HG03175 (cell line): ENCODE data around the gene CDK11B.
"Not testable (repeated sequence)": the region's sequence is repeated elsewhere in the genome, so short reads cannot be mapped to it uniquely, and the experiment has no call there.

Experiments
- ATAC-seq: cut with Tn5 transposase; IDR thresholded peaks from one replicate; pipeline ENCODE4 v1.9.1; 2021; ENCODE audit warnings: mild to moderate bottlenecking, moderate library complexity; ENCODE audit not compliant: unreplicated experiment

The CDK11B gene

DNA sequence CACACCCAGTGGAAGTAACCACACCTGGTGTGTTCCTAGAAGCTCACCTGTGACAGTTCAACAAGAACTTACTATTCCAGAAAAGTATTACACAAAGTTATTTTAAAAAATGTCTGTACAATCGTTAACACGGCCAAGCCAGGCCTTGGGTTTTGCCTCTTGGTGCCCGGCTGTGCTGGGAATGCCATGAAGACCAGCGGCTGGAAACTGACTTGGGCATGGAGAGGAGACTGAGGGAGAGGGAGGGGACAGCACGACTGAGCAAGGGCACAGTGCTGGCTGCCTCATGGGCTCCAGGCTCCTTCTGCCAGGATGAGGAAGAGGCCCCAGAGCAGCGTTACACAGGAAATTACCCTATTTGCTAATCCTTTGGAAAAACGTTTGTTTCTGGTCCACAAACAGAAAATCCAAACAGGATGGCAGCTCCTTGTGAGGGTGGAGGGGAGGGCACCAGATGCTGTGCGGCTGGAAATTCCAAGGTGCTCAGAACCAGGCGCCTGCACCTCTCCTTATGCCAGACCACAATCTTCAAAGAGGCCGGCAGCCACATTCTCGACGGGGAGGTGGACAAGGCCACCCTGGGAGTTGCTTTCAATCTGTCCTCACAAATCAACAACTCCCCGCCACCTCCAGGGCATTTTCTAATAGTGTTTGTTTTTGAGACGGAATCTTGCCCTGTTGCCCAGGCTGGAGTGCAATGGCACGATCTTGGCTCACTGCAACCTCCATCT lies 4.2 kb upstream of the CDK11B start:
- ATAC-seq: not testable (repeated sequence)

GRCh38 chr1:1662392-1662791 lies 3.6 kb upstream of the CDK11B start:
- not testable (repeated sequence) for ATAC-seq

DNA sequence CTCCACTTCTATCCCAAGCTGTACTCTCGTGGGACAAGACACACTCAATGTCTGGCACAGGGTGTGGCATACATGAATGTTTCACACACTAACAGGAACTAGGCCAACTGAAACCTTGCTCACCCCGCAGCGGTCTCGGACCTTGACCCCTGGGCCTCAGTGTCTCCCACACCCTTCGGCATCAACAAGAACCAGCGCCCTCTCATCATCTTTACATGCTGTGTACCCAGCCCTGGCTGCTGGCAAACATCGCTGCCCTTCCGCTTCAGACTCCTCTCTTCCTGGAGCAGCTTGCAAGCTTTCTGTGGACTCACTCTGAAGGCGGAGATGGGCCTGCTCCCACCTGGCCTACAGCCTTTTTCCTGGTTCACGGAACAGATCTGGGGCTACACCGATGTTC lies 10.5 kb downstream of the CDK11B start:
- ATAC-seq: not testable (repeated sequence)

DNA sequence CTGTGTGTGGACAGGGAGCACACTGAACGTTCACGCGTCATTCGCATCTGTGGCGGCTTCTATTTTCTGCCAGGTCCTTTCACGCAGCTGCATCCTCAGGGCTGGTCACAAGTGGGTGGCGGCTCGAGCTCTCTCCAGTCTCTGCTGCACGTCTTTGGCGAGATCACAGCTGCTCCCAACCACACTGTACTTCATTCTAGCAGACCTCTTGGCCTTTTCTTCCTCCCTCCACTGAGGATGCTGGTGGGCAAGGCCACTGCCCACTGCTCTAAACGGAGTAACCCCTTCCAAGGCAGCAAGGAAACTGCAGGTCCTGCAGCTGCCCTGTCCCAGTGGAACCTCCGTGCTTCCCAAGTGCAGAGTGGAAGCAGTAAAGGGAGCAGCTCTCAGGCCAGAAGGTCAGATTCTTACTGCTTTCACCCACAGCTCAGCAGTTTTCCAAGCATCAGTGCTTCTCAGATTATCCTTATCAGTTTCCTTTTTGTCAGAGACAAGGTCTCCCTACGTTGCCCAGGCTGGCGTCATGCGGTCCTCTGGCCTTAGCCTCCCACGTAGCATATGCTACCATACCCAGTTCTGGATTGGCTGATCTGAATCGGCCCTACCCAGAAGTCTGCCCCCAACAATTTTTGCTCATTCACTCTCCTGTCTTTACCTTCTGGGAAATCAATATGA lies 11.1 kb downstream of the CDK11B start:
- ATAC-seq: not testable (repeated sequence)

DNA sequence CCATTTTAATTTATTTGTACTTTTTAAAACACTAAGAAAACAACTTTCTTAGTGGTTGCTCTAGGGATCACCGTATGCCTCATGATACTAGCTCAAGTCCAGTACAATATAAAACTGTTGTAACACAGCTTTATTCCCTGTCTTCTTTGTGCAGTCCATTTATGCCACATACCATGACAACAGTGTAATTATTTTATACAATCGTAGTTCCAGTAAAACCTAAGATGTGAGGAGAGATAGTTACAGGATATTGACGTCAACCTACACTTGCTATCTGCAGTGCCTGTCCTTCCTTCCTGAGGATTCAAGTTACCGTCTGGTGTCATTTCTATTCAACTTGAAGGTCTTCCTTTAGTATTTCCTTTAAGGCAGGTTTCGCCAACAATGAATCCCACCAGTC lies 12.5 kb downstream of the CDK11B start:
- ATAC-seq: not testable (repeated sequence)

GRCh38 chr1:1640711-1641461 lies 17.9 kb downstream of the CDK11B start:
- ATAC-seq: not testable (repeated sequence)

- not testable (repeated sequence) for ATAC-seq
These were observed 18.7 kb downstream of the CDK11B start for GRCh38 chr1:1640081-1640480.

DNA sequence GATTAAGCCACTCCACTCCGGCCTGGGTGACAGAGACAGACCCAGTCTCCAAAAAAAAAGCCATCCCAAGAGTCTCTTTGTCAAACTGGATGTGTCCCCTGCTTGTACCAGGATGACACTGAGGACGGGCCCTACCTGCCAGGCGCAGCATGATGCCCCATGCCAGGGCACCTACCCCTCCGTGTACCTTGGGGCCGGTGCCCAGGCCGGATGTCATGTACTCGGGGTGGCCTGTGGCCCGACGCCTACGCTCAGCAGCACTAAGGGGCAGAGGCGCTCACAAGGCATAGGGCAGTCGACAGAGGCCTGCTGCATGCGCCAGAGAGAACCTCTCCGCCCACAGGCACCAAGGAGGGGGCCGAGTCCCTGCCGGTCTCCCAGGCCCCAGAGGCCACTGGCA lies 19.4 kb downstream of the CDK11B start:
- not testable (repeated sequence) for ATAC-seq

- not testable (repeated sequence) for ATAC-seq
These were observed 20.3 kb downstream of the CDK11B start for GRCh38 chr1:1638528-1638927.

DNA sequence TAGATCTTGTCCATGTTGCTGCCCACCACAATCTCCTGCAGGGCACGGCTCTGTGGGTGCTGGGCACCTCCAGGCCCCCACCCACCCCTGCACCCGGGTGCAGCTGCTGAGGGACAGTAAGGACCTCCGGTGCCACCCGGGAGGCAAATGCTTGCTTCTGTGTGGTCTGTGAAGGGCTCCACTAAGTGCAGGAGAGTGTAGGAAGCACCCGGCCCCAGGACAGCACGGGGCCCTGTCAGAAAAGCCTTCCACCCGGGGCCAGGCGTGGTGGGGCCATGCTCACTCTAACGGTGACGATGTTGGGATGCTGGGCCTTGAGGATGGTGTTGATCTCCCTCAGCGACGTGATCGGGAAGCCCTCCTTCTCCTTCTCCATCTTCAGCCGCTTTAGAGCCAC lies 21.3 kb downstream of the CDK11B start:
- not testable (repeated sequence) for ATAC-seq

GRCh38 chr1:1636621-1637478 lies 22.0 kb downstream of the CDK11B start:
- ATAC-seq: not testable (repeated sequence)

GRCh38 chr1:1634613-1635012 lies 24.2 kb downstream of the CDK11B start:
- ATAC-seq: not testable (repeated sequence)

DNA sequence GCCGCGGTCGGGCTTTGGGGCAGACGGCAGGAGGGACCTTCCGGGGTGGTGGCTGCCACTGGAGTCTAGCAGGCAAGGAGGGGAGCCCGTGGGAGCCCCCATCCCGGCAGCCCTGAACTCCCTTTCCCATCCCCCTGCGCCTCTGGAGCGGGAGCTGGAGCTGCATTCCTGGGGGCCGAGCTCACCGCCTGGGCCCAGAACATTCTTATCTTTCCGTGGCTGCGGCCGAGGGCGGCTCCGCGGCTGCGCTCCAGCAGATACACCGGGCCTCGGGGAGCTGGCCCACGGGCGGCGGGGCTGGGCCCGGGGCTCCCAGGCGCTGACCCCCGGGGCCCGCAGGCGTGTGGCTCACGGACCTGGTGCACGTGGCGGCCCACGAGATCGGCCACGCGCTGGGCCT lies 25.4 kb downstream of the CDK11B start:
- ATAC-seq: not testable (repeated sequence)

DNA sequence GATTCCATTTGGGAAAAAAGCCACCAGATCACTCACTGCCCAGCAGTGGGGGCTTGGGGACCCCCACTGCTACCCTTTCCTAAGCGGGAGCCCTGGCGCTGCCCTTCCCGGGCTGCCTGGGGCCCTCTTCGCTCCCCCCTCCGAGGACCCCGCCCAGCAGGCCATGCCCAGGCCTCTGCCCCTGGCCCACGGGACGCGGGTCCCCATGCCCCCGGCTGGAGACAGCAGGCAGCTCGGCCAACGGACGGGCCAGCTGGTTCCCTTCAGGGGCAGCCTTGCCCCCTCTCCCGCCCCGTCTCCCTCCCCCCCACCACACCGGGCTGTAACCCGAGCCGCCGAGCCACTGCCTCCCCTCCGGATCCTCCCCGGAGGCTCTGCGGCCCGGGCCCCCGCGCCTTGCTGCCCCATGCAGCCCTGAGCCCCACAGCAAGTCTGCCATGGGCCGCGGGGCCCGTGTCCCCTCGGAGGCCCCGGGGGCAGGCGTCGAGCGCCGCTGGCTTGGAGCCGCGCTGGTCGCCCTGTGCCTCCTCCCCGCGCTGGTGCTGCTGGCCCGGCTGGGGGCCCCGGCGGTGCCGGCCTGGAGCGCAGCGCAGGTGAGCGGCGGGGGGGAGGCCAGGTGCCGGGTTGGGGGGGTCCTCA lies 26.9 kb downstream of the CDK11B start, which contains the start of gene MMP23B:
Gene MMP23B, plus strand, starts transcription at position 392 of the 639 bp plus-strand sequence. Its CDS starts 46 bp downstream, at position 438.
- no peak for ATAC-seq

- ATAC-seq: no peak
These were observed 27.6 kb downstream of the CDK11B start for GRCh38 chr1:1630965-1631781.

- ATAC-seq: peak; percentile 74
These were observed 28.4 kb downstream of the CDK11B start for GRCh38 chr1:1630191-1630964.

GRCh38 chr1:1629430-1630190 lies 29.2 kb downstream of the CDK11B start:
- ATAC-seq: no peak
